KBM-7 (cell line): ENCODE data around the gene FAM20B.

Experiments used
- DNase-seq: peaks from one replicate; pipeline ENCODE4 v3.0.0-alpha.2; 2015
- in situ Hi-C: fragments of 300-500 bp; cut with MboI; formaldehyde crosslinking; loops from 2 replicates; pipeline ENCODE4 v1.14.3; 2020; ENCODE audit warnings: low sequenced_read_pairs, low pct_unique_long_range_greater_than_20kb, mixed read lengths

Gene FAM20B

GRCh38 chr1:179082333-179082998 lies 56.8 kb downstream of the FAM20B start:
- peak; percentile 56 for DNase-seq
- in situ Hi-C loops: loop anchor here (25.0 kb wide), 1 partner anchor 280 kb away; the partner anchor contains the start of gene AXDND1

- DNase-seq: no peak
- in situ Hi-C loops: loop anchor here (25.0 kb wide), 1 partner anchor 279 kb away; the partner anchor contains the start of gene AXDND1
These were observed 57.3 kb downstream of the FAM20B start for GRCh38 chr1:179082999-179083335.

- in situ Hi-C loops: loop anchor here (25.0 kb wide), 1 partner anchor 279 kb away; the partner anchor contains the start of gene AXDND1
- no peak for DNase-seq
These were observed 57.8 kb downstream of the FAM20B start for GRCh38 chr1:179083533-179083932.

- DNase-seq: no peak
- in situ Hi-C loops: loop anchor here (25.0 kb wide), 1 partner anchor 275 kb away; the partner anchor contains the start of gene AXDND1
These were observed 62.0 kb downstream of the FAM20B start for GRCh38 chr1:179087665-179088064.

- DNase-seq: no peak
- in situ Hi-C loops: loop anchor here (25.0 kb wide), 1 partner anchor 272 kb away; the partner anchor contains the start of gene AXDND1
These were observed 64.3 kb downstream of the FAM20B start for GRCh38 chr1:179089827-179090482.

GRCh38 chr1:179090522-179090921 lies 64.8 kb downstream of the FAM20B start:
- in situ Hi-C loops: loop anchor here (25.0 kb wide), 1 partner anchor 272 kb away; the partner anchor contains the start of gene AXDND1
- no peak for DNase-seq

GRCh38 chr1:179090923-179091322 lies 65.2 kb downstream of the FAM20B start:
- no peak for DNase-seq
- in situ Hi-C loops: loop anchor here (25.0 kb wide), 1 partner anchor 271 kb away; the partner anchor contains the start of gene AXDND1

- in situ Hi-C loops: loop anchor here (25.0 kb wide), 1 partner anchor 271 kb away; the partner anchor contains the start of gene AXDND1
- no peak for DNase-seq
These were observed 66.0 kb downstream of the FAM20B start for GRCh38 chr1:179091691-179092165.

GRCh38 chr1:179092896-179093461 lies 67.3 kb downstream of the FAM20B start:
- in situ Hi-C loops: loop anchor here (25.0 kb wide), 1 partner anchor 269 kb away; the partner anchor contains the start of gene AXDND1
- no peak for DNase-seq

GRCh38 chr1:179094818-179095217 lies 69.1 kb downstream of the FAM20B start:
- no peak for DNase-seq
- in situ Hi-C loops: loop anchor here (25.0 kb wide), 1 partner anchor 267 kb away; the partner anchor contains the start of gene AXDND1

- no peak for DNase-seq
- in situ Hi-C loops: loop anchor here (25.0 kb wide), 1 partner anchor 267 kb away; the partner anchor contains the start of gene AXDND1
These were observed 69.7 kb downstream of the FAM20B start for GRCh38 chr1:179095377-179095776.

GRCh38 chr1:179095924-179096323 lies 70.2 kb downstream of the FAM20B start:
- no peak for DNase-seq
- in situ Hi-C loops: loop anchor here (25.0 kb wide), 1 partner anchor 266 kb away; the partner anchor contains the start of gene AXDND1

- no peak for DNase-seq
- in situ Hi-C loops: loop anchor here (25.0 kb wide), 1 partner anchor 262 kb away; the partner anchor contains the start of gene AXDND1
These were observed 74.2 kb downstream of the FAM20B start for GRCh38 chr1:179099891-179100290.

- in situ Hi-C loops: no loop called here
- no peak for DNase-seq
These were observed 75.9 kb downstream of the FAM20B start for GRCh38 chr1:179101566-179101965.

GRCh38 chr1:179103999-179104398 lies 78.3 kb downstream of the FAM20B start:
- no peak for DNase-seq
- in situ Hi-C loops: no loop called here

GRCh38 chr1:179104611-179105250 lies 79.0 kb downstream of the FAM20B start:
- in situ Hi-C loops: no loop called here
- no peak for DNase-seq

GRCh38 chr1:179105393-179105792 lies 79.7 kb downstream of the FAM20B start:
- in situ Hi-C loops: no loop called here
- no peak for DNase-seq

- DNase-seq: no peak
- in situ Hi-C loops: no loop called here
These were observed 82.3 kb downstream of the FAM20B start for GRCh38 chr1:179107706-179108629.
